ENCODE measurements around the gene KRTAP5-7. TPM values are rescaled to one million over a fixed set of nuclear protein-coding genes. Genes with fewer than 3 reads are reported as not detected.

KRTAP5-7 gene
- polyA plus RNA-seq, 1 of the 3 experiments (the other 2 are of a cell fraction): 0.07 TPM

GRCh38 chr11:71556018-71556417 lies 29.0 kb downstream of the KRTAP5-7 start:
- no peaks in the 10 kb centered on the region for H3K9me3 ChIP-seq
- no peak overlapping the region for H2AFZ ChIP-seq (ENCODE audit: low read depth)
- H4K20me1 ChIP-seq (ENCODE audit: insufficient read depth): no peaks in the 10 kb centered on the region
- H3K36me3 ChIP-seq (replicated peaks in 1 of 2; ENCODE audit: control insufficient read depth in 1 of 2, insufficient read depth in 2 of 2, low read length in 1 of 2): no peaks in the 10 kb centered on the region
- WGBS (ENCODE audit: low lambda C conversion rate): 45% methylated on average over 4 of the region's 4 CpGs
- no peaks in the 10 kb centered on the region for H3K27me3 ChIP-seq (ENCODE audit: insufficient read depth)
- H3K9ac ChIP-seq: no peak overlapping the region
- POLR2A ChIA-PET: no interaction called here
- TF ChIP-seq MAX (IDR thresholded peaks at IDR 0.05; ENCODE audit: low read depth) (no peak), GATA2 (CRISPR knock-in tag; IDR thresholded peaks at IDR 0.05) (no peak), TEAD4 (IDR thresholded peaks at IDR 0.05; ENCODE audit: borderline replicate concordance, insufficient read depth) (no peak), JUND (IDR thresholded peaks at IDR 0.05) (no peak), MEF2A (IDR thresholded peaks at IDR 0.05; ENCODE audit: borderline replicate concordance, low read depth) (no peak), IRF3 (IDR thresholded peaks at IDR 0.05; ENCODE audit: low read depth, low read length) (no peak), RFX5 (IDR thresholded peaks at IDR 0.05; ENCODE audit: low read length) (no peak)
- no peaks in the 10 kb centered on the region for H3K9me2 ChIP-seq
- no peak overlapping the region for H3K4me2 ChIP-seq
- H3K79me2 ChIP-seq (ENCODE audit: insufficient read depth): no peaks in the 10 kb centered on the region
- DNase-seq: no peak
- H3K4me3 ChIP-seq (ENCODE audit: low read depth in 2 of 2, low read length in 1 of 2): no peak overlapping the region
- H3K27ac ChIP-seq (ENCODE audit: low read depth in 2 of 2, low read length in 1 of 2): no peak overlapping the region
- H3K4me1 ChIP-seq (ENCODE audit: control insufficient read depth in 1 of 2, insufficient read depth in 2 of 2, low read depth in 1 of 2, low read length in 1 of 2): no peaks in the 10 kb centered on the region
- CTCF ChIA-PET: interaction anchor here (1.0 to 2.1 kb wide), 2 partner anchors 13 to 24 kb away, joined by 3 to 9 read pairs; no protein-coding TSS in a partner anchor
- no peaks in the 10 kb centered on the region for H3F3A ChIP-seq (replicated peaks; ENCODE audit: insufficient read depth)

GRCh38 chr11:71557257-71557656 lies 30.2 kb downstream of the KRTAP5-7 start:
- Histone ChIP-seq H2AFZ (ENCODE audit: low read depth) (no peak overlapping the region), H3K79me2 (ENCODE audit: insufficient read depth) (no peaks in the 10 kb centered on the region), H3K4me2 (no peak overlapping the region), H3K9me2 (no peaks in the 10 kb centered on the region), H4K20me1 (ENCODE audit: insufficient read depth) (no peaks in the 10 kb centered on the region), H3K9ac (no peak overlapping the region), H3K36me3 (replicated peaks in 1 of 2; ENCODE audit: control insufficient read depth in 1 of 2, insufficient read depth in 2 of 2, low read length in 1 of 2) (no peaks in the 10 kb centered on the region), H3K27ac (ENCODE audit: low read depth in 2 of 2, low read length in 1 of 2) (no peak overlapping the region), H3K27me3 (ENCODE audit: insufficient read depth) (no peaks in the 10 kb centered on the region), H3K4me1 (ENCODE audit: control insufficient read depth in 1 of 2, insufficient read depth in 2 of 2, low read depth in 1 of 2, low read length in 1 of 2) (no peaks in the 10 kb centered on the region), H3K4me3 (ENCODE audit: low read depth in 2 of 2, low read length in 1 of 2) (no peak overlapping the region), H3K9me3 (no peaks in the 10 kb centered on the region), H3F3A (replicated peaks; ENCODE audit: insufficient read depth) (no peaks in the 10 kb centered on the region)
- TF ChIP-seq NFIC (IDR thresholded peaks at IDR 0.05; ENCODE audit: borderline replicate concordance) (no peak), TEAD4 (IDR thresholded peaks at IDR 0.05; ENCODE audit: borderline replicate concordance, insufficient read depth) (no peak), FOXM1 (IDR thresholded peaks at IDR 0.05; ENCODE audit: low read depth) (no peak), EZH2phosphoT487 (IDR thresholded peaks at IDR 0.05; ENCODE audit: borderline replicate concordance, low read depth) (no peak), RXRA (IDR thresholded peaks at IDR 0.05; ENCODE audit: borderline replicate concordance, low read depth) (no peak), MAX (IDR thresholded peaks at IDR 0.05; ENCODE audit: low read depth) (no peak), RFX5 (IDR thresholded peaks at IDR 0.05; ENCODE audit: low read length) (no peak), TCF12 (IDR thresholded peaks at IDR 0.05) (no peak), TAF1 (IDR thresholded peaks at IDR 0.05; ENCODE audit: borderline replicate concordance, low read depth, low read length) (no peak), EP300 (IDR thresholded peaks at IDR 0.05; ENCODE audit: borderline replicate concordance in 1 of 2, low read depth in 1 of 2, low read length in 1 of 2) (no peak), YY1 (IDR thresholded peaks at IDR 0.05; ENCODE audit: low read depth) (no peak)
- CTCF ChIA-PET: interaction anchor here (2.1 kb wide), 1 partner anchor 23 kb away, joined by 9 read pairs; no protein-coding TSS in a partner anchor
- no peak for DNase-seq
- POLR2A ChIA-PET: no interaction called here

Data from SK-N-SH (cell line).